Lung (tissue), 12 donors: ENCODE data around the gene HNRNPUL1. TPM values are rescaled to one million over a fixed set of nuclear protein-coding genes. Genes with fewer than 3 reads are reported as not detected.
A peak's percentile ranks its signal among the peaks of the same experiment; 100 is the strongest.

Source experiments
- ATAC-seq: fragments of 200-7000 bp; cut with Tn5 transposase; one replicate; pipeline ENCODE4 v1.9.1; 2020; ENCODE audit warnings: moderate number of reproducible peaks; ENCODE audit not compliant: insufficient read depth, low FRiP score
- DNase-seq, 3 donors: peaks; one replicate each; pipeline ENCODE4 v3.0.0-alpha.2; 2013 to 2017
- H3K27ac ChIP-seq, 2 donors: one replicate each; pipeline ENCODE4 v1.5.1; 2013; ENCODE audit warnings: mild to moderate bottlenecking in 2 of 2, moderate library complexity in 2 of 2, control low read depth in 1 of 2, inconsistent platforms in 1 of 2, low read depth in 1 of 2, low read length in 1 of 2
- H3K27me3 ChIP-seq, 3 donors: one replicate each; pipeline ENCODE4 v1.5.1; 2013; ENCODE audit warnings: low read length in 2 of 3; ENCODE audit not compliant: control insufficient read depth in 3 of 3, insufficient read depth in 3 of 3
- H3K36me3 ChIP-seq, 4 donors: one replicate each; pipeline ENCODE4 v1.5.1; 2013; ENCODE audit warnings: low read length in 4 of 4, mild to moderate bottlenecking in 1 of 4, moderate library complexity in 1 of 4; ENCODE audit not compliant: control insufficient read depth in 4 of 4, insufficient read depth in 4 of 4
- H3K4me1 ChIP-seq, 5 donors: one replicate each; pipeline ENCODE4 v1.5.1; 2013; ENCODE audit warnings: low read length in 5 of 5, mild to moderate bottlenecking in 2 of 5, moderate library complexity in 1 of 5; ENCODE audit not compliant: control insufficient read depth in 5 of 5, insufficient read depth in 5 of 5
- H3K4me3 ChIP-seq: one replicate; pipeline ENCODE4 v1.5.1; 2013; ENCODE audit warnings: mild to moderate bottlenecking, control low read depth, moderate library complexity
- H3K9ac ChIP-seq, 2 donors: one replicate each; pipeline ENCODE4 v1.5.1; 2013; ENCODE audit warnings: low read length in 2 of 2, control low read depth in 1 of 2; ENCODE audit not compliant: insufficient read depth in 1 of 2
- H3K9me3 ChIP-seq, 4 donors: one replicate each; pipeline ENCODE4 v1.5.1; 2013; ENCODE audit warnings: low read length in 3 of 4, mild to moderate bottlenecking in 1 of 4, moderate library complexity in 1 of 4; ENCODE audit not compliant: control insufficient read depth in 4 of 4, insufficient read depth in 3 of 4
- CTCF ChIP-seq: IDR thresholded peaks from 2 replicates; pipeline ENCODE4 v1.5.1; 2012; ENCODE audit warnings: mild to moderate bottlenecking; ENCODE audit errors: control extremely low read depth, extremely low read depth
- WGBS, 2 donors: extraction: QIAGEN DNeasy Blood & Tissue Kit; methylation state at CpG; one replicate each; pipeline ENCODE4 v1.1.7; 2013; 5-methylcytosine and 5-hydroxymethylcytosine counted together
- polyA plus RNA-seq, 2 donors: library from polyadenylated mRNA; stranded (reverse); fragments of 200-250 nt; gene quantifications; one replicate each; pipeline ENCODE4 v1.2.1, GENCODE V29; 2013
- total RNA-seq, 2 donors: library from RNA; depleted of rRNA in 1 of 2; stranded (reverse); fragments of >200 nt in 1 of 2; gene quantifications; one replicate each; pipeline ENCODE4 v1.2.1, GENCODE V29; 2014 to 2021
- donor health status: control.
- donor health status: control.
- donor health status: Bipolar disorder and iron deficiency.
- donor health status: healthy.
- donor health status: DM: yes; HTN: yes; CAD: no.

The HNRNPUL1 gene
- total and polyA plus RNA-seq, 4 donors: 92.2 to 198 (median 144) TPM

- DNase-seq: peak; percentile 77 to 86 (median 85)
- ATAC-seq: peak; percentile 81
- 1% methylated on average over 39 to 78 of the region's 78 CpGs for WGBS, 2 donors
- H3K9ac ChIP-seq: peak within 1 kb of the TSS; percentile 12 to 74
- peaks cover 0 to 15% (median 0%) of the 10 kb centered on the region in 3 donors for H3K27me3 ChIP-seq
- peaks cover 0 to 2% (median 0%) of the 10 kb centered on the region in 4 donors for H3K9me3 ChIP-seq
- TF ChIP-seq CTCF: peak; percentile 74
- H3K36me3 ChIP-seq: no peaks in the 10 kb centered on the region
- H3K27ac ChIP-seq: peak within 1 kb of the TSS; percentile 83 to 85
- H3K4me3 ChIP-seq: peak within 1 kb of the TSS; percentile 85
- H3K4me1 ChIP-seq: peaks cover 0 to 32% (median 9%) of the 10 kb centered on the region in 5 donors
Observed at GRCh38 chr19:41353466-41354342, 89.5 kb downstream of the HNRNPUL1 start, which contains the start of gene TGFB1. Gene TGFB1, minus strand, starts transcription at chr19:41353922. Its CDS starts 878 bp downstream, at chr19:41353044.

- Histone ChIP-seq H3K4me1 (peaks cover 0 to 32% (median 9%) of the 10 kb centered on the region in 5 donors), H3K9me3 (peaks cover 0 to 2% (median 0%) of the 10 kb centered on the region in 4 donors), H3K27me3 (peaks cover 0 to 15% (median 0%) of the 10 kb centered on the region in 3 donors), H3K36me3 (no peaks in the 10 kb centered on the region), H3K4me3 (no peak overlapping the region), H3K27ac (no peak overlapping the region), H3K9ac (peak overlapping the region; percentile 12 to 74)
- ATAC-seq: no peak
- no peak for TF ChIP-seq CTCF
- 92% methylated on average over 22 to 23 of the region's 23 CpGs for WGBS, 2 donors
- no peak for DNase-seq
Observed at GRCh38 chr19:41354343-41354953, 90.3 kb downstream of the HNRNPUL1 start.

- H3K27ac ChIP-seq: peak overlapping the region in 1 of 2 donors; percentile 68
- H3K9ac ChIP-seq: no peak overlapping the region
Observed at GRCh38 chr19:41355035-41355434, 90.9 kb downstream of the HNRNPUL1 start.

More at GRCh38 chr19:41355035-41355434, 90.9 kb downstream of the HNRNPUL1 start:
- Histone ChIP-seq H3K9me3 (peaks cover 0 to 2% (median 0%) of the 10 kb centered on the region in 4 donors), H3K27me3 (peaks cover 0 to 15% (median 0%) of the 10 kb centered on the region in 3 donors), H3K4me1 (peaks cover 0 to 32% (median 9%) of the 10 kb centered on the region in 5 donors), H3K4me3 (no peak overlapping the region), H3K36me3 (no peaks in the 10 kb centered on the region)
- ATAC-seq (no peak), DNase-seq (no peak)
- no peak for TF ChIP-seq CTCF
- WGBS, 2 donors: 82 to 100% methylated on average over 1 of the region's 1 CpG
